GM18520 (cell line): ENCODE data around the gene KRTAP9-9.
"Not testable (repeated sequence)": the region's sequence is repeated elsewhere in the genome, so short reads cannot be mapped to it uniquely, and the experiment has no call there.

ENCODE experiments used
- ATAC-seq: cut with Tn5 transposase; IDR thresholded peaks from one replicate; pipeline ENCODE4 v1.9.1; 2021; ENCODE audit not compliant: unreplicated experiment

The KRTAP9-9 gene

GRCh38 chr17:41264599-41264998 lies 9.4 kb downstream of the KRTAP9-9 start:
- ATAC-seq, result no peak

DNA sequence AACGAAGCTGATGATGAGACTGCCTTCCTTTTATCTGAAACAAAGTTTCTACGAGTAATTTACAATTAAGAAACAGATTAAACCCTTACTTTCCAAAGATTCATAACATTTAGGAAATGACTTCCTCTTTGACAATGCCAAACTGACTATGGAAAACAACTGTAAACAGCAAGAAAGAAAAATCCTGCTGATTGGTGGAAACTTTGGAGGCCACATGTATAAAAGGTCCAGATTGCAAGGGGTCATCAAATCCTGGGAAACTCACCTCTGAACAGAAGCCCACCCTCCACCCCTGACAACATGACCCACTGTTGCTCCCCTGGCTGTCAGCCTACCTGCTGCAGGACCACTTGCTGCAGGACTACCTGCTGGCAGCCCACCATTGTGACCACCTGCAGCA lies 9.9 kb downstream of the KRTAP9-9 start, which contains the start of gene KRTAP9-6:
TSS of gene KRTAP9-6 (plus strand) at position 301 of the 400 bp plus-strand sequence. CDS start at position 301, 0 bp downstream.
- ATAC-seq, result no peak

DNA sequence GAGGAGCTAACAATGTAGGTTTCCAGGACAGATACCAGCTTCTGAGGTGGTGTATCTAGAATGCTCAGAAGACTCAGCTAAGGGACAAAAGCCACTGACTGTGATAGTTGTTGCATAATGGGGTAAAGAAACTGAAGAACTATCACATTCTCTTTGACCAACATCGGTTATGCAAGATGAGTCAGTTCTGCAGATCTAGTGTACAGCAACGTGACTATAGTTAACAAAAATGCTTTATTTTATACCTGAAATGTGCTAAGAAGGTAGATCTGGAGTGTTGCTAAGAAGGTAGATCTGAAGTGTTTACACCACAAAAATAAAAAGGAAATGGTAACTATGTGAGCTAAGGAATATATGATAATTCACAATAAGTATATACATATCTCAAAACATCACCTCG lies 12.5 kb downstream of the KRTAP9-9 start:
- no peak for ATAC-seq

- not testable (repeated sequence) for ATAC-seq
Measured at GRCh38 chr17:41271323-41271722, 16.1 kb downstream of the KRTAP9-9 start.

DNA sequence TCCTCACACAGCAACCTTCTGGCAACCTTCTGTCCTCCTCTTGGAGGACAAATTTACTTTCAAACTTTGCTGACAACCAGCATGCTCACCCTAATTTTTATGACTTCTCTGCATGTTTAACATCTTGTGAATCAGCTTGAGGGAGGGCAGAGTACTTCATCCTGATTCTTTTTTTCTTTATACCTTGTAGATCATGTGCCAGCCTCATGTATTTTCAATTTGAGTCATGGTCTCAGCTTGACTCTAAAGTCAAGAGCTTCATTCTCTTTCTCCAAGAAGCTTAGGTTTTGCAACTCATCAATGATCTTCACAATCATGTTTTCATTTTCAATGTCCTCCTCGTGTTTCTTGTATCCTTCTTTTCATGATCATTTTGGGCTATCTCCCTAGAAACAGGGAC lies 16.7 kb downstream of the KRTAP9-9 start:
- no peak for ATAC-seq

DNA sequence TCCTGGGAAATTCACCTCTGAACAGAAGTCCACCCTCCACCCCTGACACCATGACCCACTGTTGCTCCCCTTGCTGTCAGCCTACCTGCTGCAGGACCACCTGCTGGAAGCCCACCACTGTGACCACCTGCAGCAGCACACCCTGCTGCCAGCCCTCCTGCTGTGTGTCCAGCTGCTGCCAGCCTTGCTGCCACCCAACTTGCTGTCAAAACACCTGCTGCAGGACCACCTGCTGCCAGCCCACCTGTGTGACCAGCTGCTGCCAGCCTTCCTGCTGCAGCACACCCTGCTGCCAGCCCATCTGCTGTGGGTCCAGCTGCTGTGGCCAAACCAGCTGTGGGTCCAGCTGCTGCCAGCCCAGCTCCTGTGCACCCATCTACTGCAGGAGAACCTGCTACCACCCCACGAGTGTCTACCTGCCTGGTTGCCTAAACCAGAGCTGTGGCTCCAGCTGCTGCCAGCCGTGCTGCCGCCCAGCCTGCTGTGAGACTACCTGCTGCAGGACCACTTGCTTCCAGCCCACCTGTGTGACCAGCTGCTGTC lies 20.5 kb downstream of the KRTAP9-9 start, which contains the start of gene KRTAP9-7:
TSS of gene KRTAP9-7 (plus strand) at position 51 of the 543 bp plus-strand sequence. CDS start at position 51, 0 bp downstream.
- ATAC-seq, result not testable (repeated sequence)

DNA sequence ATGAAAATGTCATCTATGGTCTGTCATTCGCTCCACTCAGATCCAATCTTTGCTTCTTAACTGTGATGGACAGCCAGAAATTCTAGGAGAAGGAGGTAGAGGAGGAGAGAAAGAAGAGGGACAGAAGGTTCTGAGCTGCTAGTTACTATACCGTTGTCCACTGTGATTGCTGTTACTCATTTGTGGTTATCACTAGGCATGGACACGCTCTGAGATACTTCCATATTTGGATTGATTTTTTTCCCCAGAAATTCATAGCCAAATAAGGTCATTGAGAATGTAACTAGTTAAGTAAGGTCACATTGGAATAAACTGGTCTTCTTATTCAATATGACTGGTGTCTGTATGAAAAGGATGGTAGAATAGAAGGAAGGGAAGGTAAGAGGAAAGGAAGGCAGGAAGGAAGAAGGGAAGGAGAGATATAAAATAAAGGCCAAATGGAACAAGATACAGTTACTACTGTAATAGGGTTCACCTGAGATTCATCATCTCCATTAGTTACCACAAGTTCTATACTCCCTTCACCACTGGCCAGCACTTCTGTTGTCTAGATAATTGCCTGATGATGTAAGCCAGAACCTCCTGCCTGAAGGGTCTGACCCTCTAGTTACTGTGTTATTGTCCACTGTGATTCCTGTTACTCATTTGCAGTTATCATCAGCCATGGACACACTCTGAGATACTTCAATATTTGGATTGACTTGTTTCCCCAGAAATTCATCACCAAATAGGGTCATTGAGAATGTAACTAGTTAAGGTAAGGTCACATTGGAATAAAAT lies 23.2 kb downstream of the KRTAP9-9 start:
- no peak for ATAC-seq

- no peak for ATAC-seq
Measured at GRCh38 chr17:41284043-41284442, 28.9 kb downstream of the KRTAP9-9 start.

DNA sequence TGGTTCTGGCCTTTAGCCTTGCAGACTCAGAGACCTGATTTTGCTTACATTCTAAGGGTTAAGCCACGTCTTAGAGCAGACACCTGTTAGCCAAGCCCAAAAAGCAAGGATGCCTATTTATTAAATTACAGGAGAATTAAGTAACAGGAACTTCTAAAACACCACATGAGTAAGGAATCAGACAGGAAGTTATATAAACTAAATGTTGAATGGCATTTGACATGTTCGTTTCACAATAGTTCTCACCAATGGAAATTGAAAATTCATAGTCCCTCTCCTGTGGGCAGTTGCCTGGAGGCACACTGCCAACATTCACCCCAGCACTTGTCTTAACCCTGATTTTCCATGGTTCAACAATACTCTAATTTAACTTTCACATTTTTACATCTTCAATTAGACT lies 29.4 kb downstream of the KRTAP9-9 start:
- no peak for ATAC-seq

DNA sequence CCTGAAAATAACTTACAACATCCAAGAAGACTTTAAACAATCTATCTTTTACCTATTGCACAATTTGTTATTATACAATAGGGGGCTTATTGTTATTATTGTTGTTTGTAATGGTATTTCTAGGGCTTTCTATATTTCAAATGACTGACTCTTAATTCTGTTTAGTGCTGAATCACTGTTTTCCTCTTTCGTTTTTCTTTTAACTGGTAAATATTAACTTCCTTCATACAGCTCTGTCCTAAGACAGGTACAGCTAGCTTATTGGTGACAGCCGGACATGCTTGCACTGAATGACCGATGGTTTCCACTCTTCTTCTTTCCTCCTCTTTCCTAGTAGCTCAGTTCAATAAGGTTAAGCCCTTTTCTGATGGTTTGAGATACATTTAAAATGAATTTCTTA lies 31.9 kb downstream of the KRTAP9-9 start:
- no peak for ATAC-seq

GRCh38 chr17:41294016-41294415 lies 38.8 kb downstream of the KRTAP9-9 start:
- ATAC-seq, result no peak

DNA sequence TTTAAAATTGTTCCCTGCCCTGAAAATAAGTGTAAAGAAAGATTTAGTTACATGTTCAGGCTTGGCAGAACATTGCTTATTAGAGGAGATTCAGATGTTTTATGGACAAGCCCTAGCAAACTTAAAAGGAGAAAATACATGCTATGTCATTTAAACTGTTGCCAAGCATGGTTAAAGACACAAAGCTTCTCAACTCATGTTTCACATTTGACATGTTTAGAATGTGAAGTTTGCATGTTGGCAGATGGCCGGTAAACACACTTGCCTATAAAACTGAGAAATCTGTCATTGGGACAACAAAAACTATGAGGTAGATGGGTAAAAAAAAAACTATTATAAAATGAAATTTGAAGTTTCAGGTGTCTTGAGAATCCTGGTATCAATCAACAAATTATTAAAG lies 41.7 kb downstream of the KRTAP9-9 start:
- no peak for ATAC-seq

- ATAC-seq, result no peak
Measured at GRCh38 chr17:41298458-41299135, 43.4 kb downstream of the KRTAP9-9 start.

- ATAC-seq, result no peak
Measured at GRCh38 chr17:41301204-41301790, 46.1 kb downstream of the KRTAP9-9 start.

- ATAC-seq, result no peak
Measured at GRCh38 chr17:41301916-41302901, 47.0 kb downstream of the KRTAP9-9 start, which contains the start of gene KRTAP29-1. Gene KRTAP29-1 (minus strand): TSS chr17:41302851. CDS start chr17:41302851, 0 bp downstream.

DNA sequence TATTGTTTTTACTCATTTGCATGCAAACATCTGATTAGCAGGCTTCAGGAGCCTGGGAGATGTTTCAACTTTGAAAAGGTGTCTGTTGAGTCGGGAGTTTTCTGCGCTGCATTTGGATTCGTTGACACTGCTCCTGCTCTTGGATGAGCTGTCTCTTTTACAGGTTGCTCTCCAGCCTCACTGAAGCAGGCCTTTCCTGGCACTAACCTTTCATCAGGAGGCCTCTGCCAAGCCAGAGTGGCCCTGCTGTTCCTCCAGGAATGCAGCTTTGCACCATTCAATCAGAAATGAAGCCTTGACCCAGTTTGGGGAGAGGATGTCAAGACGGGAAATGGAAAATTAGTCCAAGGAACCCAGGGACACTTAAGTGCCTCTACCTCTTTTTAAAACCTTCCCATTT lies 47.8 kb downstream of the KRTAP9-9 start:
- no peak for ATAC-seq

- no peak for ATAC-seq
Measured at GRCh38 chr17:41304091-41304490, 48.9 kb downstream of the KRTAP9-9 start.
